Dermis blood vessel endothelial cell (primary cell): ENCODE measurements around the gene SPEM2. TPM values are rescaled to one million over a fixed set of nuclear protein-coding genes. Genes with fewer than 3 reads are reported as not detected.
A peak's percentile ranks its signal among the peaks of the same experiment; 100 is the strongest.

ENCODE experiments used
- DNase-seq: peaks from one replicate; pipeline ENCODE4 v3.0.0; 2010
- total RNA-seq: library from RNA; depleted of rRNA; stranded (reverse); fragments of >200 nt; gene quantifications from 2 replicates; pipeline ENCODE4 v1.2.3, GENCODE V29; 2014

Gene SPEM2
- total RNA-seq, 1 donor from 2014 or later, result not detected

GRCh38 chr17:7403977-7404736, 21.3 kb upstream of the SPEM2 start, which contains the start of gene TMEM256:
TSS of gene TMEM256 (minus strand) at chr17:7404097. CDS start at chr17:7404084, 13 bp downstream.
- peak; percentile 100 for DNase-seq

- peak; percentile 24 for DNase-seq
Measured at GRCh38 chr17:7404737-7405349, 20.6 kb upstream of the SPEM2 start.

GRCh38 chr17:7405350-7406234, 19.8 kb upstream of the SPEM2 start:
- no peak for DNase-seq

- DNase-seq, result no peak
Measured at GRCh38 chr17:7406235-7406825, 19.1 kb upstream of the SPEM2 start.

- no peak for DNase-seq
Measured at GRCh38 chr17:7407082-7407481, 18.3 kb upstream of the SPEM2 start.

- DNase-seq, result no peak
Measured at GRCh38 chr17:7407485-7408251, 17.7 kb upstream of the SPEM2 start, which contains the start of gene NLGN2. TSS of gene NLGN2 (plus strand) at chr17:7407845. CDS start at chr17:7408256, 411 bp downstream.

- no peak for DNase-seq
Measured at GRCh38 chr17:7408252-7408727, 17.1 kb upstream of the SPEM2 start.

- no peak for DNase-seq
Measured at GRCh38 chr17:7408863-7409262, 16.6 kb upstream of the SPEM2 start.

GRCh38 chr17:7409716-7410115, 15.7 kb upstream of the SPEM2 start:
- DNase-seq, result no peak

- DNase-seq, result no peak
Measured at GRCh38 chr17:7410634-7411426, 14.6 kb upstream of the SPEM2 start.

GRCh38 chr17:7411427-7411750, 14.0 kb upstream of the SPEM2 start:
- no peak for DNase-seq

GRCh38 chr17:7413346-7413985, 11.9 kb upstream of the SPEM2 start:
- DNase-seq, result no peak

- DNase-seq, result no peak
Measured at GRCh38 chr17:7414837-7415236, 10.6 kb upstream of the SPEM2 start.

- no peak for DNase-seq
Measured at GRCh38 chr17:7415784-7416183, 9.6 kb upstream of the SPEM2 start.

- DNase-seq, result no peak
Measured at GRCh38 chr17:7416323-7416722, 9.1 kb upstream of the SPEM2 start.

GRCh38 chr17:7417056-7417655, 8.3 kb upstream of the SPEM2 start:
- no peak for DNase-seq

GRCh38 chr17:7418472-7419152, 6.8 kb upstream of the SPEM2 start:
- no peak for DNase-seq

GRCh38 chr17:7419819-7420610, 5.4 kb upstream of the SPEM2 start, which contains the start of gene SPEM1:
TSS of gene SPEM1 (plus strand) at chr17:7420324. CDS start at chr17:7420385, 61 bp downstream.
- DNase-seq, result no peak

- DNase-seq, result no peak
Measured at GRCh38 chr17:7421186-7421585, 4.2 kb upstream of the SPEM2 start.
